ENCODE measurements around the gene SENP3. TPM values are rescaled to one million over a fixed set of nuclear protein-coding genes. Genes with fewer than 3 reads are reported as not detected.
A peak's percentile ranks its signal among the peaks of the same experiment; 100 is the strongest.

The SENP3 gene
- total and polyA plus RNA-seq, 2 experiments from 2014 or later, result 35.4 to 61.1 TPM

DNA sequence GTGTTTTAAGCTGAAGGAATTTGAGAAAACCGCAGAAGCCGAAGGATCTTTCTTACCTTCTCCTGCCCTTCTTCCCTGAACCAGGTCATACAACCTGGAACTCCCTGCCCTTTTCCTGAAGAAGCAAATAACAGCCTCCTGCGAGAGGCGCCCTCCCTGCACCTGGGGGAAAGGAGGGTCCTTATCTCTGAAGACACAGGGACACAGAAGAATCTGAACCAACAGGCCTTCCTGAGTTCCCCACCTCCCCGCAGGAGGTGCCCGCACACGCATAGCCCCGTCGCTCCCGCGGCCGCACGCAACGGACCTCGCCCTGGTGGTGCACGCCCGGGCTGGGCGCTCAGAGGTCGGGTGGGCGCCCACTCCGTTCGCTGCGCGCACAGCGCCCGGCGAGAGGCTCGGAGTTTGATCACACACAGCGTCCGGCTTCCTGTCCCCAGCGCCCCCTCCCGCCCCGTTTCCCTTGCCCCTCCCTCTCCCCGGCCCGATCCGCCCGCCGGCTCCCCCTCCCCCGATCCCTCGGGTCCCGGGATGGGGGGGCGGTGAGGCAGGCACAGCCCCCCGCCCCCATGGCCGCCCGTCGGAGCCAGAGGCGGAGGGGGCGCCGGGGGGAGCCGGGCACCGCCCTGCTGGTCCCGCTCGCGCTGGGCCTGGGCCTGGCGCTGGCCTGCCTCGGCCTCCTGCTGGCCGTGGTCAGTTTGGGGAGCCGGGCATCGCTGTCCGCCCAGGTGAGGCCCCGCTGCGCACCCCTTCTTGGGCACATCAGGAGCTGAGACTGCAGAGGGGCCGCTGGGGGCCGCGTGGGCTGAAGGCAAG lies 12.9 kb upstream of the SENP3 start, which contains the start of gene TNFSF12:
Gene TNFSF12, plus strand, starts transcription at position 474 of the 816 bp plus-strand sequence. Its CDS starts 96 bp downstream, at position 570.
- Histone ChIP-seq H3K4me3 (peak within 1 kb of the TSS; percentile 62), H3K27ac (peak within 1 kb of the TSS; percentile 75), H3K36me3 (replicated peaks; ENCODE audit: insufficient read depth, low read depth) (no peaks in the 10 kb centered on the region), H3K4me1 (ENCODE audit: insufficient read depth) (peaks cover 24% of the 10 kb centered on the region), H4K20me1 (ENCODE audit: insufficient read depth, poor library complexity, severe bottlenecking) (no peaks in the 10 kb centered on the region), H3K79me2 (no peaks in the 10 kb centered on the region), H3K4me2 (peak within 1 kb of the TSS; percentile 85), H2AFZ (peak within 1 kb of the TSS; percentile 77), H3K27me3 (no peaks in the 10 kb centered on the region), H3K9me3 (ENCODE audit: low read depth) (no peaks in the 10 kb centered on the region), H3K9me2 (replicated peaks; ENCODE audit: insufficient read depth) (no peaks in the 10 kb centered on the region)
- peak; percentile 77 for DNase-seq (ENCODE audit: low spot score)
- TF ChIP-seq, protein P1, sequence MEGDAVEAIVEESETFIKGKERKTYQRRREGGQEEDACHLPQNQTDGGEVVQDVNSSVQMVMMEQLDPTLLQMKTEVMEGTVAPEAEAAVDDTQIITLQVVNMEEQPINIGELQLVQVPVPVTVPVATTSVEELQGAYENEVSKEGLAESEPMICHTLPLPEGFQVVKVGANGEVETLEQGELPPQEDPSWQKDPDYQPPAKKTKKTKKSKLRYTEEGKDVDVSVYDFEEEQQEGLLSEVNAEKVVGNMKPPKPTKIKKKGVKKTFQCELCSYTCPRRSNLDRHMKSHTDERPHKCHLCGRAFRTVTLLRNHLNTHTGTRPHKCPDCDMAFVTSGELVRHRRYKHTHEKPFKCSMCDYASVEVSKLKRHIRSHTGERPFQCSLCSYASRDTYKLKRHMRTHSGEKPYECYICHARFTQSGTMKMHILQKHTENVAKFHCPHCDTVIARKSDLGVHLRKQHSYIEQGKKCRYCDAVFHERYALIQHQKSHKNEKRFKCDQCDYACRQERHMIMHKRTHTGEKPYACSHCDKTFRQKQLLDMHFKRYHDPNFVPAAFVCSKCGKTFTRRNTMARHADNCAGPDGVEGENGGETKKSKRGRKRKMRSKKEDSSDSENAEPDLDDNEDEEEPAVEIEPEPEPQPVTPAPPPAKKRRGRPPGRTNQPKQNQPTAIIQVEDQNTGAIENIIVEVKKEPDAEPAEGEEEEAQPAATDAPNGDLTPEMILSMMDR (IDR thresholded peaks at IDR 0.05; ENCODE audit: poor library complexity), result no peak
- no peak for TF ChIP-seq EZH2 (IDR thresholded peaks at IDR 0.05; ENCODE audit: borderline replicate concordance)
- no peak for TF ChIP-seq EZH2phosphoT487 (IDR thresholded peaks at IDR 0.05; ENCODE audit: low read depth, severe bottlenecking, unreplicated experiment)
- WGBS (ENCODE audit: low lambda C conversion rate, missing lambda C conversion rate), result 3% methylated on average over 25 of the region's 65 CpGs

DNA sequence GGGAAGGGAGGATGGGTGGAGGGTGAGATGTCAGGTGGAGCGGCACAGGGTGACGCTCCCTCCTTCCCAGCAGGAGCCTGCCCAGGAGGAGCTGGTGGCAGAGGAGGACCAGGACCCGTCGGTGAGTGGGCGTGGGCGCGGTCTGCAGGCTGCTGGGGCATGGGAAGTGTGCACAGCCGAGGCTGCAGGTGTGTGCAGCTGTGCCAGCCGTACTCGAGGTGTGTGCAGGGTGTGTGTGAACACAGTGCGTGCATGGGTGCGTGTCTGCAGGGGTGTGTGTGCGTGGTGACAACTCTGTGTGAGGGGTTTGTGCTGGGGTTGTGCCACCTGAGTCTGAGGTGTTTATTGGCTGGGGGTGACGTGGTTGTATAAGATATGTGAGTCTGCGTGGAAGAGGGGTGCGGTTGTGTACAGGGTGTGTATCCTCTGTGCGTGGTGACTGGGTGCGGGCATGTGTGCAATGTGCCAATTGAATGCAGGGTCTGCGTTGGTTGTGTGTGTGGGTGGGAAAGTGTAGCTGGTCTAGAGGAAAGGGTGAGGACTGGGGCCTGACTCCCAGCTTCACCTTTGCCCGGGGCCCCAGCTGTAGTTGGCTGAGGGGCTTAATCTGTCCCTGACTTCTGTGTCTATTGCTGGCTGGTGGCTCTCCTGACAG lies 12.2 kb upstream of the SENP3 start:
- no peak for TF ChIP-seq EZH2phosphoT487 (IDR thresholded peaks at IDR 0.05; ENCODE audit: low read depth, severe bottlenecking, unreplicated experiment)
- no peak for TF ChIP-seq EZH2 (IDR thresholded peaks at IDR 0.05; ENCODE audit: borderline replicate concordance)
- TF ChIP-seq, protein P1 (IDR thresholded peaks at IDR 0.05; ENCODE audit: poor library complexity), result no peak
- 67% methylated on average over 20 of the region's 20 CpGs for WGBS (ENCODE audit: low lambda C conversion rate, missing lambda C conversion rate)
- Histone ChIP-seq H2AFZ (peak overlapping the region; percentile 77), H3K4me3 (peak overlapping the region; percentile 62), H3K4me2 (peak overlapping the region; percentile 85), H3K27ac (peak overlapping the region; percentile 75), H3K9me3 (ENCODE audit: low read depth) (no peaks in the 10 kb centered on the region), H4K20me1 (ENCODE audit: insufficient read depth, poor library complexity, severe bottlenecking) (no peaks in the 10 kb centered on the region), H3K9me2 (replicated peaks; ENCODE audit: insufficient read depth) (no peaks in the 10 kb centered on the region), H3K36me3 (replicated peaks; ENCODE audit: insufficient read depth, low read depth) (no peaks in the 10 kb centered on the region), H3K27me3 (no peaks in the 10 kb centered on the region), H3K4me1 (ENCODE audit: insufficient read depth) (peaks cover 24% of the 10 kb centered on the region), H3K79me2 (no peaks in the 10 kb centered on the region)
- DNase-seq (ENCODE audit: low spot score), result no peak

DNA sequence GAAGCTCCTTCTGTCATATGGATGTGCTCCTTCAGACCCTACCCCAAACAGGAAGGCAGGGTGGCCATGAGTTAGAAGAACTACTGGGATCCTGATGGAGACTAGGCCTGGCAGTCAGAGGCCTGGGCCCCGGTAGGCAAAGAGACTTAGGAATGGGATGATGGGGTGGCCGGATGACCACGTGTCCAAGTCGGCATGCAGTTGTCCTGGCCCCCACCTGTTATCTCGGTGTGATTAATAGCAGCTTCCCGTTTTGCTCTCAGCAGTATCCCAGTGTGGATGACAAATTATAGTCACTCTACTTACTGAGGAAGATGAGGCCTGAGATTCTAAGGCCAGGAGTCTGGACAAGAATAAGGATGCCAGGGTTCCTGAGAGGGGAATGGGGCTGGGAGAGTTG lies 11.4 kb upstream of the SENP3 start:
- Histone ChIP-seq H4K20me1 (ENCODE audit: insufficient read depth, poor library complexity, severe bottlenecking) (no peaks in the 10 kb centered on the region), H3K4me1 (ENCODE audit: insufficient read depth) (peaks cover 24% of the 10 kb centered on the region), H3K36me3 (replicated peaks; ENCODE audit: insufficient read depth, low read depth) (no peaks in the 10 kb centered on the region), H3K27me3 (no peaks in the 10 kb centered on the region), H2AFZ (no peak overlapping the region), H3K9me2 (replicated peaks; ENCODE audit: insufficient read depth) (no peaks in the 10 kb centered on the region), H3K4me2 (peak overlapping the region; percentile 85), H3K9me3 (ENCODE audit: low read depth) (no peaks in the 10 kb centered on the region), H3K27ac (peak overlapping the region; percentile 75), H3K4me3 (no peak overlapping the region), H3K79me2 (no peaks in the 10 kb centered on the region)
- DNase-seq (ENCODE audit: low spot score), result no peak
- 73% methylated on average over 6 of the region's 6 CpGs for WGBS (ENCODE audit: low lambda C conversion rate, missing lambda C conversion rate)
- TF ChIP-seq, protein P1 (IDR thresholded peaks at IDR 0.05; ENCODE audit: poor library complexity), result no peak
- TF ChIP-seq EZH2phosphoT487 (IDR thresholded peaks at IDR 0.05; ENCODE audit: low read depth, severe bottlenecking, unreplicated experiment), result no peak
- no peak for TF ChIP-seq EZH2 (IDR thresholded peaks at IDR 0.05; ENCODE audit: borderline replicate concordance)
